WERI-Rb-1 (cell line): ENCODE results near the gene HDLBP.

Source experiments
- DNase-seq: peaks from one replicate; pipeline ENCODE4 v3.0.0-alpha.2; 2020
- H3K27ac ChIP-seq: fragments of 250-450 bp; sonication (Bioruptor Pico); 2 replicates; pipeline ENCODE4 v1.5.1; 2020; ENCODE audit warnings: mild to moderate bottlenecking, moderate library complexity
- H3K27me3 ChIP-seq: fragments of 250-450 bp; sonication (Bioruptor Pico); 2 replicates; pipeline ENCODE4 v1.5.1; 2021; ENCODE audit warnings: mild to moderate bottlenecking, low read depth, moderate library complexity; ENCODE audit not compliant: insufficient read depth, severe bottlenecking
- H3K36me3 ChIP-seq: fragments of 250-450 bp; sonication (Bioruptor Pico); 2 replicates; pipeline ENCODE4 v1.5.1; 2020; ENCODE audit warnings: mild to moderate bottlenecking, moderate library complexity
- H3K4me3 ChIP-seq: 2 replicates; pipeline ENCODE4 v1.5.1; 2011; ENCODE audit warnings: low read depth, mild to moderate bottlenecking, control low read depth, low read length
- H3K9me3 ChIP-seq: fragments of 250-450 bp; sonication (Bioruptor Pico); 2 replicates; pipeline ENCODE4 v1.5.1; 2021; ENCODE audit warnings: mild to moderate bottlenecking, moderate library complexity; ENCODE audit not compliant: severe bottlenecking
- CTCF ChIP-seq: IDR thresholded peaks from 2 replicates; pipeline ENCODE4 v1.5.1; 2011; ENCODE audit warnings: low read depth, mild to moderate bottlenecking, control low read depth, inconsistent platforms, low read length

Gene HDLBP

GRCh38 chr2:241229563-241230401 lies 85.7 kb downstream of the HDLBP start:
- Histone ChIP-seq H3K9me3 (no peaks in the 10 kb centered on the region), H3K27ac (no peak overlapping the region), H3K36me3 (peaks cover 87% of the 10 kb centered on the region), H3K4me3 (no peak overlapping the region), H3K27me3 (no peaks in the 10 kb centered on the region)
- no peak for TF ChIP-seq CTCF
- DNase-seq, result no peak

GRCh38 chr2:241228860-241229516 lies 86.5 kb downstream of the HDLBP start:
- Histone ChIP-seq H3K4me3 (no peak overlapping the region), H3K27ac (no peak overlapping the region; the same call in 1 of the 2 replicates), H3K9me3 (no peaks in the 10 kb centered on the region), H3K27me3 (no peaks in the 10 kb centered on the region), H3K36me3 (peaks cover 79% of the 10 kb centered on the region)
- no peak for TF ChIP-seq CTCF
- no peak for DNase-seq

- Histone ChIP-seq H3K9me3 (no peaks in the 10 kb centered on the region), H3K27ac (no peak overlapping the region; the same call in 1 of the 2 replicates), H3K27me3 (no peaks in the 10 kb centered on the region), H3K4me3 (no peak overlapping the region), H3K36me3 (peaks cover 71% of the 10 kb centered on the region)
- TF ChIP-seq CTCF, result no peak
- DNase-seq, result no peak
These were observed 87.2 kb downstream of the HDLBP start for GRCh38 chr2:241228081-241228859.

GRCh38 chr2:241227594-241227993 lies 87.9 kb downstream of the HDLBP start:
- peaks cover 70% of the 10 kb centered on the region for H3K36me3 ChIP-seq
- DNase-seq, result no peak

More at GRCh38 chr2:241227594-241227993, 87.9 kb downstream of the HDLBP start:
- no peak for TF ChIP-seq CTCF
- no peaks in the 10 kb centered on the region for H3K27me3 ChIP-seq
- H3K9me3 ChIP-seq, result no peaks in the 10 kb centered on the region
- no peak overlapping the region for H3K4me3 ChIP-seq
- H3K27ac ChIP-seq, result no peak overlapping the region
